GM21367 (cell line): ENCODE results near the gene MAD2L2.

Source experiments
- ATAC-seq: cut with Tn5 transposase; IDR thresholded peaks from one replicate; pipeline ENCODE4 v1.9.1; 2021; ENCODE audit not compliant: unreplicated experiment

The MAD2L2 gene

GRCh38 chr1:11638121-11638520, 42.8 kb downstream of the MAD2L2 start:
- ATAC-seq: no peak

GRCh38 chr1:11634365-11635192, 46.4 kb downstream of the MAD2L2 start:
- ATAC-seq: no peak

- ATAC-seq: no peak
These were observed 51.5 kb downstream of the MAD2L2 start for GRCh38 chr1:11629184-11630016.

GRCh38 chr1:11628767-11629166, 52.2 kb downstream of the MAD2L2 start:
- no peak for ATAC-seq

GRCh38 chr1:11626551-11626950, 54.4 kb downstream of the MAD2L2 start:
- no peak for ATAC-seq
